Ishikawa (cell line): ENCODE results near the gene PTMS.

Experiments
- CEBPB ChIP-seq: IDR thresholded peaks from 2 replicates; pipeline ENCODE4 v1.6.1; 2012
- CREB1 ChIP-seq: IDR thresholded peaks from 2 replicates; pipeline ENCODE4 v1.6.1; 2012; ENCODE audit warnings: low read depth
- EP300 ChIP-seq: IDR thresholded peaks from 2 replicates; pipeline ENCODE4 v1.6.1; 2012; ENCODE audit warnings: borderline replicate concordance
- FOXM1 ChIP-seq: IDR thresholded peaks from 2 replicates; pipeline ENCODE4 v1.6.1; 2012; ENCODE audit warnings: low read depth, borderline replicate concordance
- MAX ChIP-seq: IDR thresholded peaks from 2 replicates; pipeline ENCODE4 v1.6.1; 2012
- NFIC ChIP-seq: IDR thresholded peaks from 2 replicates; pipeline ENCODE4 v1.6.1; 2012
- RAD21 ChIP-seq: IDR thresholded peaks from 2 replicates; pipeline ENCODE4 v1.6.1; 2012; ENCODE audit warnings: low read depth
- REST ChIP-seq: IDR thresholded peaks from 2 replicates; pipeline ENCODE4 v1.6.1; 2012; ENCODE audit warnings: low read depth, mild to moderate bottlenecking
- YY1 ChIP-seq: IDR thresholded peaks from 2 replicates; pipeline ENCODE4 v1.6.1; 2012; ENCODE audit warnings: low read depth

GRCh38 chr12:6751767-6752166 is 14.4 kb upstream of the PTMS start:
- TF ChIP-seq RAD21 = no peak
- no peak for TF ChIP-seq EP300
- no peak for TF ChIP-seq CREB1
- no peak for TF ChIP-seq NFIC
- no peak for TF ChIP-seq YY1
- TF ChIP-seq MAX = no peak
- TF ChIP-seq REST = no peak
- TF ChIP-seq CEBPB = no peak
- no peak for TF ChIP-seq FOXM1
